ENCODE data around the gene CDK5.

CDK5 gene

DNA sequence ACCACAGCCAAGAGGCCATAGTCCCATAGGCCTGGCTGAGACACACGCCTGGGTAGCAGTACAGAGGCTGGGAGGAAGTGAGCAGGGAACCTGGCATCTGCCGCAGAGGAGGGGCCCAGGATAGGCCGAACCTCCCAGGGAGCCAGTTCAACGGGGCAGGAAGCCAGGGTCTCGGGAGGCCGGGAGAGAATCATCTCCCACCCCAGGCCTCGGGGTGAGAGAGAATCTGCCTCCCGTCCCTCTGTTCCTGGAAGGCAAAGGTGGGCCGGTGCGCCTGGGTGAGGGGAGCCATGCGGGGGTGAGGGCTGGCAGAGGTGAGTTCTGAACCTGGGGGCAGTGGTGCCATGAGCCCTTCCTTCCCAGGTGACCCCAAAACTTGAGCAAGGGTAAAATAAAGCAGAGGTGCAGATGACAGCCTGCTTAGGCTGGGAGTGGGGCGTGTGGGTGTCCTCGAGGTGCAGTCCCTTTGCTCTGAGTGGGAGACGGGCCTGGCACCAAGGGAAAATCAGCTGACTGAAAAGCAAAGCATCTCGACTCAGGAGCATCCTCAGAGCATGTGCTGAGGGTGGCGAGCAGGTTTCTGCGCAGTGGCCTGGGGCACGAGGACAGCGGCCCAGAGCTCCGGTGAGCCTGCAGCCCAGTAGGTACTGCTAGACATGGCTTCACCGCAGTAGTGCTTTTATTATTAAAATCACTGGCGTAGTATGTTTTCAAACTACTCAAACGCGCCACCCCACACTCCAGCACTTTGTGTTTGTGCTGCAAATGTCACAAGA lies 44.1 kb upstream of the CDK5 start:
- H3K27me3 ChIP-seq (ENCODE audit: insufficient read depth, low read depth): no peaks in the 10 kb centered on the region
- no peak overlapping the region for H3K27ac ChIP-seq
- no peak overlapping the region for H2AFZ ChIP-seq (ENCODE audit: low read depth)
- TF ChIP-seq, protein P1, sequence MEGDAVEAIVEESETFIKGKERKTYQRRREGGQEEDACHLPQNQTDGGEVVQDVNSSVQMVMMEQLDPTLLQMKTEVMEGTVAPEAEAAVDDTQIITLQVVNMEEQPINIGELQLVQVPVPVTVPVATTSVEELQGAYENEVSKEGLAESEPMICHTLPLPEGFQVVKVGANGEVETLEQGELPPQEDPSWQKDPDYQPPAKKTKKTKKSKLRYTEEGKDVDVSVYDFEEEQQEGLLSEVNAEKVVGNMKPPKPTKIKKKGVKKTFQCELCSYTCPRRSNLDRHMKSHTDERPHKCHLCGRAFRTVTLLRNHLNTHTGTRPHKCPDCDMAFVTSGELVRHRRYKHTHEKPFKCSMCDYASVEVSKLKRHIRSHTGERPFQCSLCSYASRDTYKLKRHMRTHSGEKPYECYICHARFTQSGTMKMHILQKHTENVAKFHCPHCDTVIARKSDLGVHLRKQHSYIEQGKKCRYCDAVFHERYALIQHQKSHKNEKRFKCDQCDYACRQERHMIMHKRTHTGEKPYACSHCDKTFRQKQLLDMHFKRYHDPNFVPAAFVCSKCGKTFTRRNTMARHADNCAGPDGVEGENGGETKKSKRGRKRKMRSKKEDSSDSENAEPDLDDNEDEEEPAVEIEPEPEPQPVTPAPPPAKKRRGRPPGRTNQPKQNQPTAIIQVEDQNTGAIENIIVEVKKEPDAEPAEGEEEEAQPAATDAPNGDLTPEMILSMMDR (conservative IDR thresholded peaks at IDR 0.05; ENCODE audit: low read depth, low read length): no peak
- H3K79me2 ChIP-seq (ENCODE audit: insufficient read depth, low read depth): peaks cover 60% of the 10 kb centered on the region
- H4K20me1 ChIP-seq (ENCODE audit: insufficient read depth): peaks cover 15% of the 10 kb centered on the region; the same call in 1 of the 2 replicates
- H3K4me2 ChIP-seq: no peak overlapping the region
- H3K9ac ChIP-seq: no peak overlapping the region
- H3K36me3 ChIP-seq (ENCODE audit: insufficient read depth): no peaks in the 10 kb centered on the region; the same call in 1 of the 2 replicates
- no peak overlapping the region for H3K4me3 ChIP-seq (IDR thresholded peaks at IDR 0.05; ENCODE audit: insufficient read depth, low read depth, low read length)
- no peaks in the 10 kb centered on the region for H3K4me1 ChIP-seq (ENCODE audit: low read depth, poor library complexity, severe bottlenecking)

GRCh38 chr7:151100921-151101320 lies 43.2 kb upstream of the CDK5 start:
- no peak overlapping the region for H3K4me2 ChIP-seq
- no peaks in the 10 kb centered on the region for H3K27me3 ChIP-seq (ENCODE audit: insufficient read depth, low read depth)
- TF ChIP-seq, protein P1 (conservative IDR thresholded peaks at IDR 0.05; ENCODE audit: low read depth, low read length): no peak
- no peak overlapping the region for H3K4me3 ChIP-seq (IDR thresholded peaks at IDR 0.05; ENCODE audit: insufficient read depth, low read depth, low read length)
- peaks cover 15% of the 10 kb centered on the region; the same call in 1 of the 2 replicates for H4K20me1 ChIP-seq (ENCODE audit: insufficient read depth)
- H3K36me3 ChIP-seq (ENCODE audit: insufficient read depth): no peaks in the 10 kb centered on the region; the same call in 1 of the 2 replicates
- H3K9ac ChIP-seq: no peak overlapping the region
- H3K79me2 ChIP-seq (ENCODE audit: insufficient read depth, low read depth): peaks cover 69% of the 10 kb centered on the region
- no peak overlapping the region for H3K27ac ChIP-seq
- no peak overlapping the region for H2AFZ ChIP-seq (ENCODE audit: low read depth)
- no peaks in the 10 kb centered on the region for H3K4me1 ChIP-seq (ENCODE audit: low read depth, poor library complexity, severe bottlenecking)

- H3K4me2 ChIP-seq: no peak overlapping the region
- TF ChIP-seq, protein P1 (conservative IDR thresholded peaks at IDR 0.05; ENCODE audit: low read depth, low read length): no peak
- H3K4me1 ChIP-seq (ENCODE audit: low read depth, poor library complexity, severe bottlenecking): no peaks in the 10 kb centered on the region
- no peaks in the 10 kb centered on the region for H3K27me3 ChIP-seq (ENCODE audit: insufficient read depth, low read depth)
- no peak overlapping the region for H3K27ac ChIP-seq
- no peak overlapping the region for H3K9ac ChIP-seq
- H3K36me3 ChIP-seq (ENCODE audit: insufficient read depth): no peaks in the 10 kb centered on the region
- no peak overlapping the region for H3K4me3 ChIP-seq (IDR thresholded peaks at IDR 0.05; ENCODE audit: insufficient read depth, low read depth, low read length)
- H2AFZ ChIP-seq (ENCODE audit: low read depth): no peak overlapping the region
- H4K20me1 ChIP-seq (ENCODE audit: insufficient read depth): peaks cover 18% of the 10 kb centered on the region
- H3K79me2 ChIP-seq (ENCODE audit: insufficient read depth, low read depth): peaks cover 81% of the 10 kb centered on the region
Observed at GRCh38 chr7:151099486-151100211, 42.0 kb upstream of the CDK5 start.

DNA sequence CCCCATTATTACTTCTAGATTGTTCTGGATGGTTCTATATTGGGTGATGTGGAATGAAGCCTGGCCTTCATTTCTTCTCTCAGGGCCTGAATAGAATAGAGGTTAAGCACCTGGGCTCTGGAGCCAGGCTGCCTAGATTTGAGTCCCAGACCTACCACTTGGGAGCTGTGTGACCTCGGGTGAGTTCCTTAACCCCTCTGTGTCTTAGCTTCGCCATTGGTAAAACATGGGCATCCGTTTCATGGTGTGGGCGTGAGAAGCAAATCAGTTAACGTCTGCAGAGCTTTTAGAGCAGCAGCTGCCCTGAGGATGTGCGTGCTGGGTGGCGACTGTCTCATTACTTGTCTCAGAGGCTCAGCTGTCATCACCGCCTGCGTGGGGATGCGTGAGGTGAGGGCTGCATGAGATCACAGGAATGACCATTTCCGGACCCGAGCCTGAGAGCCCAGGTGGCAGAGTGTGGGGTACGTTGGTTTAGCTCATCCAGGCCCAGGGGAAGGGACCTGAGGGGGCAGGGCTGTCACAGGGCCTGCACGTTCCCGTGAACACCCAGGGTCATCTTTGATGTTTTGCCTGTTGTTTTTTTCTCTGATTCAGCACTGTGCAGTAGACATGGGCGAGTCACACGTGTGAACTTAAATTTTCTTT lies 38.3 kb upstream of the CDK5 start:
- Histone ChIP-seq H4K20me1 (ENCODE audit: insufficient read depth) (peaks cover 29% of the 10 kb centered on the region), H3K27me3 (ENCODE audit: insufficient read depth, low read depth) (no peaks in the 10 kb centered on the region), H3K4me2 (no peak overlapping the region), H3K4me1 (ENCODE audit: low read depth, poor library complexity, severe bottlenecking) (no peaks in the 10 kb centered on the region), H3K27ac (no peak overlapping the region), H3K79me2 (ENCODE audit: insufficient read depth, low read depth) (peaks cover 92% of the 10 kb centered on the region), H2AFZ (ENCODE audit: low read depth) (no peak overlapping the region), H3K36me3 (ENCODE audit: insufficient read depth) (no peaks in the 10 kb centered on the region; the same call in 1 of the 2 replicates), H3K4me3 (IDR thresholded peaks at IDR 0.05; ENCODE audit: insufficient read depth, low read depth, low read length) (no peak overlapping the region), H3K9ac (no peak overlapping the region)
- TF ChIP-seq, protein P1 (conservative IDR thresholded peaks at IDR 0.05; ENCODE audit: low read depth, low read length): no peak
